HG03103 (cell line): ENCODE data around the gene ERAS.
"Not testable (repeated sequence)": the region's sequence is repeated elsewhere in the genome, so short reads cannot be mapped to it uniquely, and the experiment has no call there.

Source experiments
- ATAC-seq: cut with Tn5 transposase; IDR thresholded peaks from one replicate; pipeline ENCODE4 v1.9.1; 2021; ENCODE audit warnings: low read depth; ENCODE audit not compliant: unreplicated experiment

ERAS gene

DNA sequence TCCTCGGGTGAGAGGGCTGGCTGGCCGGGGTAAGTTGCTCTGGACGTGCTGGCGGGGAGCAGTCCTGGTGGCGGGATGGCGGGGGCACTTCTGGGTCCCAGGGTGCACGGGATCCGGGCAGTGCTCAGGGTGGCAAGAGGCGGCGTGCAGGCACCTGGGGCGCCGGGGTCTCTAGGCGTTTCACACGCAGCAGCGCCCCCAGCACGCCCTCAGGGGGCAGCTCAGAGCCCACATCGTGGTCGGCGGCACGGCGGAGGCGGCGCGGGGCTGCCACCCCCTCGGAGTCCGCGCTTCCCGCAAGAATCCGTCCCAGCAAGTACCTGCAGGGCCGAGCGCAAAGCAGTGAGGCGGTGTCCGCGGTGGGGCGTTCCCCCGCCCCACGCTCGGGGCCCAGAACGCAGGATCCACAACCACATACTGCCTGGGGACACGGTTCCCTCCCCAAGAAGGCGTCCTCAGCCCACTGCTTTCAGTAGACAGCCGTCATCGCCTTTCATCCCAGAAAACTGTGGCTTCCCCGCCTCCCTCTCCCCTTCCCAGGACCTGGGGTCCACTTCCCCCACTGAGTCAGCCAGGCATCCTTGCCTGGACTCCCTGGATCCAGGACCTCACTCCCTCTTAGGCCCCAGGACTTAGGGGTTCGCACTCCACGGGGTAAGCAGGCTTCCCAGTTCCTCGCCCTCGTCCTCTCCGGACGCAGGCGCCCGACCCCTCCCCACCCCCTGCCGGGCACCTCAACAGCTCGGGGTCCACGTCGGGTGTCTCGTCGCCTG is 5.0 kb downstream of the ERAS start:
- no peak for ATAC-seq

DNA sequence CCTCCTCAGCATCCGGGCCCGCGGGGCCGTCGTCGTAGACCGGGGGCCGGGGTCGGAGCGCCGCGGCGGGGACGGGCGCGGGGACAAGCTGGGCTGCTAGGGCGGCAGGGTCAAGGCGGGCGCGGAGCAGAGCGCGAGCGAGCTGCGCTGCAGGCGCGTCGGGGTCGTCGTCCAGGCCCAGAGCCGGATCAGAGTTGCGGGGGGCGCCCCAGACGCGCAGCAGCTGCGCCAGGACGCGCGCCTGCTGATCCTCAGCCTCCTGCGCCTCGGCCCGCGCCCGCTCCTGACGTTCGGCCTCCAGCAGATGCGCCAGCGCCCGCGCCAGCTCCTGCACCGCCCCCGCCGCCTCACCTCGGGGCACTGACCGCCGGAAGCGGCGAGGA is 5.6 kb downstream of the ERAS start:
- ATAC-seq, result no peak

DNA sequence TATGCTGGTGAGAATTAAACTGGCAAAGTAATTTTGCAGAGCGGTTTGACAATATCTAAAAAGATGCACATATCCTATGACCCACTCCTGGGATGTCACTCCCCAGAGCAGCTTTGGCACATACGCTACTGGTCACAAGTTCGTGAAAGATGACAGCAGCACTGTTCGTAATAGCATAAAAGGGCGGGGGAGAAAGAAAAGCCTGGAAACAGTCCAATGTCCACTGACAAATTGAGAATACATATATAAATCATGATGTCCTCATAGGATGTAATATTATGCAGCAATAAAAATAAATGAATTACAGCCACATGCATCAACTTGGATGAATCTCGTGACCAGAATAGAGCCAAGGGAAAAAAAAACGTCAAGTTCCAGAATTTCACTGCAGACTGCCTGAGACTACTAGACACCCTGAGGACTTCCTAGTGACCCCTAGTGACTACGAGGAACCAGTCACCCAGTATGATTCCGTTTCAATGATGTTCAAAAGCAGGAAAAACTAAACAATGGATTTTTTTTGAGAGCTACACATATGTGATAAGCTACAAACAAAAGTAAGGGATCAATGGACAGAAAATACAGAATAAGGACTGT is 7.3 kb downstream of the ERAS start:
- ATAC-seq, result no peak

DNA sequence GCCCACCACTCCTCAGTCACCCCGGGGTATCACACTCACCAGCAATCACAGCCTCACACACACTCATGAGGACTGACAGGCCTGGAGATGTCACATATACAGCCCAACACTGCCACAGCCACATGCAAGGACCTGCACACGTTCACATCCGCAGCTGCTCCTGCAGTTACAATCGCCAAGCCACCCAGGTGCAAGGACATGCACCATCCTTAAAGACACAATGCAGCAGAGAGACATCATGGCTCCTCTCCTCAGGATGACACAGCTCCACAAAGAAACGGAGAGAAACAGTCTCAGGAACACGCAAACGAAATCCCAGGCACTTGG is 8.0 kb downstream of the ERAS start:
- no peak for ATAC-seq

DNA sequence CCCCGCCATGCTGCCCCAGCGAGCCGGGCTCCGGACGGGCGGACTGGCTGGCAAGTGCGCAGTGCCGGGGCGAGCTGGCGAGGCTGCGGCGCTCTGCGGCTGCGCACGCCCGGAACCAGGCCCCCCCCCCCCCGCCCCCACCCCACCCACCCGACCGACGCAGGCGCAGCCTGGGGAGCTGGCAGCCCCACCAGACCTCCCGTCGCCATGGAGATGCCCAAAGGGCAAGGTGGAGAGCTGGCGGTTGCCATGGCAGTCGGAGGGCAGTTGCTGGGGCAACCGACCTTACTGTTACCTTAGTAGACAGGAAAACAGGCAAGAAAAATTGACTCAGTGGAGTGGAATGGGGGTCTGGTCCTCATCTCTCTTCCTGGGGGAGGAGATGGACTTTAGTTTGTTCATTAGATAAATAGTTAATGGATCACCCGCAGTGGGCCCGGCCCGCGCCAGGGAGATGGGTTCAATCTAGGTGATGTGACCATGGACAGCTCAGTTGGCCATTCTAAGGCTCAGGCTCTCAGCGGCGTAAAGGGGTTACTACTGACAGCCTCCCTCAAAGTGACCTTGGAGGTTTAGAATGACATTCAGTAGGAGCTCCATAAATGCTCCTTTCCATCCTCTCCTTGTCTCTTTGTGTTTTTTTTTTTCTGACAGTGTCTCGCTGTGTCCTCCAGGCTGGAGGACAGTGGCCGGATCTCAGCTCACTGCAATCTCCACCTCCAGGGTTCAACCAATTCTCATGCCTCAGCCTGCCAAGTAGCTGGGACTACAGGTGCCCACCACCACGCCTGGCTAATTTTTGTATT is 9.4 kb downstream of the ERAS start, which contains the start of gene PCSK1N:
TSS of gene PCSK1N (minus strand) at position 87 of the 806 bp plus-strand sequence. CDS start at position 9, 78 bp downstream.
- no peak for ATAC-seq

DNA sequence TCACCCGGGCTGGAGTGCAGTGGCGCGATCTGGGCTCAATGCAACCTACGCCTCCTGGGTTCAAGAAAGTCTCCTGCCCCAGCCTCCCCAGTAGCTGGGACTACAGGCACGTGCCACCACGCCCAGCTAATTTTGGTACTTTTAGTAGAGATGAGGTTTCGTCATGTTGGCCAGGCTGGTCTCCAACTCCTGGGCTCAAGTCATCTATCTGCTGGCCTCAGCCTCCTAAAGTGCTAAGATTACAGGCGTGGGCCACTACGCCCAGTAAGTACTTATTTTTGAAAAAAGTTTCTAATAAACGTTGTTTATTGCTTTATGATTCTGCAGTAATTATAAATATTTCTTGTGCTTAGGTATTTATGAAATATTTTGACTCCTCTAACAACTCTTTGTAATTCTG is 13.4 kb downstream of the ERAS start:
- no peak for ATAC-seq

DNA sequence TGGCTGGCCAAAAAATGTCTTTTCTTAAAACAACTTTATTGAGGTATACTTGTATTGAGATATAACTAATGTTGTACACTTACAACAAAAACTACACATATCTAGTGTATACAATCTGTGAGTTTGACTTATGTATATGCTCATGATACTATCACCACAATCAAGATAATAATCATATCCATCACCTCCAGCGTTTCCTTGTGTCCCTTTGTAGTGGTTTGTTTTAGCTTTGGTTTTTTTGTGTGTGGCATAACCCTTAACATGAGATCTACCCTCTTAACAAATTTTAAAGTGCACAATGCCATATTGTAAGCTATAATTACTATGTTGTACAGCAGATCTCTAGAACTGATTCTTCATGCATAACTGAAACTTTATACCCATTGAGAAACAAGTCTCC is 22.5 kb downstream of the ERAS start:
- ATAC-seq, result no peak

DNA sequence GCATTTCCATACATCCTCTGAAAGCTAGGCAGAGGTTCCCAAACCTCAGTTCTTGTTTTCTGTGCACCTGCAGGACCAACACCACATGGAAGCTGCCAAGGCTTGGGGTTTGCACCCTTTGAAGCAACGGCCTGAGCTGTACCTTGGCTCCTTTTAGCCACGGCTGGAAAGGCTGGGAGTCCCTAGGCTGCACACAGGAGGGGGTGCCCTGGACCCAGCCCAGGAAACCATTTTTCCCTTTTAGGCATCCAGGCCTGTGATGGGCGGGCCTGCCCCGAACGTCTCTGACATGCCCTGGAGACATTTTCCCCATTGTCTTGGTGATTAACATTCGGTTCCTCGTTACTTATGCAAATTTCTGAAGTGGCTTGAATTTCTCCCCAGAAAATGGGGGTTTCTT is 26.5 kb downstream of the ERAS start:
- ATAC-seq, result no peak

DNA sequence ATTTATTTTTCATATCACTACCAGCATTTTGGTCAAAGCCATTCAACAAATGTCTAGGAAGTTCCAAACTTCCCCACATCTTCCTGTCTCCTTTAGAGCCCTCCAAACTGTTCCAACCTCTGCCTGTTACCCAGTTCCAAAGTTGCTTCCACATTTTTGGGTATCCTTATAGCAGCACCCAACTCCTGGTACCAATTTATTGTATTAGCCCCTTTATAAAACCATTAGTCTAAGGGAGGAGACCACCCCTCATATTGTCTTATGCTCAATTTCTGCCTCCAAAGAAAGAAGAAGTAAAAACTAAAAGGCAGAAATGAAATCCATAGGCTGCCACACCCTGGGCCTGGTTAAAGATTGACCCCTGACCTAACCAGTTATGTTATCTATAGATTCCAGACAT is 27.2 kb downstream of the ERAS start:
- ATAC-seq, result not testable (repeated sequence)

DNA sequence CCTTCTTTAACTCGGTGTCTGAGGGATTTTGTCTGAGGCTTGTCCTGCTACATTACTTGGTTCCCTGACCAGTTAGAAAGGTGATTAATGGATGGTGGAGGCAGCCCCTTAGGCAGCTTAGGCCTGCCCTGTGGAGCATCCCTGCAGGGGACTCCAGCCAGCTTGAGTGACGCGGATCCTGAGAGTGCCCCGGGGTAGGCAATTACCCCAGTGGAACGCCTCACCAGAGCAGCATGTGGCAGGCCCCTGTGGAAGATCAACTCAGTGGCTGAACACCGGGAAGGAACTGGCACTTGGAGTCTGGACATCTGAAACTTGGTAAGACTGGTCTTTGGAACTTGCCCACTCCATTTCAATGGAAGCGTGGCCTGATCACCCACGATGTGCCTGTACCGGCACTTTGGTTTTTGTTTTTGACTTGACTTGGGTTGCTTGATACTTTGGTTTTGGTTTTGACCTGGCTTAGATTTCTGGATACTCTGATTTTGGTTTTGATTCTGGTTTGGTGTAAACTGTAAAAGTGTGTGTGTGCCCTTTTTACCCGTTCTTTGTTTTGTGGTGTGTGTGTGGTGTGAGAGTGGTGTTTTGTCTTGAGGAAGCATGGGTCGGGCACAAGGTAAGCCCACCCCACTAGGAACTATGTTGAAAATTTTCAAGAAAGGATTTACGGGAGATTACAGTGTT is 27.9 kb downstream of the ERAS start:
- ATAC-seq, result not testable (repeated sequence)

DNA sequence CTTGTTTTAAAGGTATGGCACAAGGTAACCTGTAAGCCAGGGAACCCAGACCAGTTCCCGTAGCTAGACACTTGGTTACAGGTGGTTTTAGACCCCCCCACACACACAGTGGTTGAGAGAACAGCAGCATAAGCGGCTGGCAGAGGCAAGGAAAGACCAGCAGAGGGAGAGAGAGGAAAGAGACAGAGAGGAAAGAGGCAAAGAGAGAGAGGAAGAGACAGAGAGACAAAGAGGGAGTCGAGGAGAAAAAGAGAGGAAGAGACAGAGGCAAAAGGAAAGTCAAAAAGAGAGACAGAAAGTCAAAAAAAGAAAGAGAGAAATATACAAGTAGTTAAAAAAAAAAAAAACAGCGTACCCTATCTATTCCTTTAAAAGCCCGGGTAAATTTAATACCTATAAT is 28.6 kb downstream of the ERAS start:
- no peak for ATAC-seq

DNA sequence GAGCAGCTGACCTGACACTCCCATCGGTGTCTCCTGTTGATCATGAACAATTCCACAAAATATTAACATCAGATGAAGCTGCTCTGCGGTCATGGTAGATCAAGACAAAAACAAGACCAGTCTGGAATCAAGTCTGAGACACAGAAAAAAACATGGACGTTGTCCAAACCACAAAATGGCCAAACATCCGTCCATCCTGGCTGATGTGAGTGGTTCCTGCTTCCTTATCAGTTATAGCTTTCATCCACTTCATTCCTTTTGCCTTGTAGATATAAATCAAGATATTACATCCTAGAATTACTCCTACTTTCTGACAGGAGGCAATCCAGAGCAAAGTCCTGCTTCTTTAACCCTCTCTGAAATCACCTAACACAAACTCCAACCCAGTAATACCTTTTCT is 37.9 kb downstream of the ERAS start:
- no peak for ATAC-seq

DNA sequence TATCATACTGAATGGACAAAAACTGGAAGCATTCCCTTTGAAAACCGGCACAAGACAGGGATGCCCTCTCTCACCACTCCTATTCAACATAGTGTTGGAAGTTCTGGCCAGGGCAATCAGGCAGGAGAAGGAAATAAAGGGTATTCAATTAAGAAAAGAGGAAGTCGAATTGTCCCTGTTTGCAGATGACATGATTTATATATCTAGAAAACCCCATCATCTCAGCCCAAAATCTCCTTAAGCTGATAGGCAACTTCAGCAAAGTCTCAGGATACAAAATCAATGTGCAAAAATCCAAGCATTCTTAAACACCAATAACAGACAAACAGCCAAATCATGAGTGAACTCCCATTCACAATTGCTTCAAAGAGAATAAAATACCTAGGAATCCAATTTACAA is 45.7 kb downstream of the ERAS start:
- not testable (repeated sequence) for ATAC-seq

DNA sequence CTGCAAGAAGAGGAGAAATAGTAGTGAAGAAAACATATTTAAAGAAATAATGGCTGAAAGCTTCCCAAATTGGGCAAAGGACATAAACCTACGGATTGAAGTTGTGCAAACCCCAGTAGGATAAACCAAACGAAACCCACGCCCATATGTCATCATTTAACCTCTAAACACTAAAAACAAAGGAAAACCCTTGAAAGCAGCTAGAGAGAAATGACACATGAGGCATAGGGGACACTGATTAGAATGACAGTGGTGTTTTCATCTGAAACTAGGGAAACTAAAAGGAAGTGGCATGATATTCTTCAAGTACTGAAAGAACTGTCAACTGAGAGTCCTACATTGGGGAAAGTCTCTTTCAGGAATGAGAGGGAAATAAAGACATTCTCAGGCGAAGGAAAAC is 50.6 kb downstream of the ERAS start:
- ATAC-seq, result not testable (repeated sequence)
